Ascending aorta (tissue), 2 donors: ENCODE results near the gene ADAM19. TPM values are rescaled to one million over a fixed set of nuclear protein-coding genes. Genes with fewer than 3 reads are reported as not detected.

Experiments used
- DNase-seq, 2 donors: peaks; one replicate each; pipeline ENCODE4 v3.0.0-alpha.2; 2019; ENCODE audit warnings: low spot score in 2 of 2
- H3K27ac ChIP-seq, 2 donors: fragments of 200-600 bp; sonication (generic); one replicate each; pipeline ENCODE4 v1.5.1; 2016 to 2017; ENCODE audit warnings: mild to moderate bottlenecking in 1 of 2
- H3K27me3 ChIP-seq: fragments of 200-600 bp; sonication (generic); one replicate; pipeline ENCODE4 v1.5.1; 2017
- H3K36me3 ChIP-seq, 2 donors: fragments of 200-600 bp; sonication (generic); one replicate each; pipeline ENCODE4 v1.5.1; 2016
- H3K4me1 ChIP-seq, 2 donors: fragments of 200-600 bp; sonication (generic); one replicate each; pipeline ENCODE4 v1.5.1; 2016 to 2017; ENCODE audit warnings: mild to moderate bottlenecking in 1 of 2
- H3K4me3 ChIP-seq, 2 donors: fragments of 200-600 bp; sonication (generic); one replicate each; pipeline ENCODE4 v1.5.1; 2016 to 2017; ENCODE audit warnings: mild to moderate bottlenecking in 1 of 2
- H3K9me3 ChIP-seq, 2 donors: fragments of 200-600 bp; sonication (generic); one replicate each; pipeline ENCODE4 v1.5.1; 2016
- CTCF ChIP-seq, 3 experiments: fragments of 200-600 bp in 2 of 3; fragments of 450-650 bp in 1 of 3; sonication (generic) in 2 of 3; IDR thresholded peaks; one replicate each; pipeline ENCODE4 v1.5.1; 2016 to 2019; ENCODE audit warnings: antibody characterized with exemption in 3 of 3, mild to moderate bottlenecking in 1 of 3, moderate library complexity in 1 of 3
- intact Hi-C: fragments of 100-400 bp; cut with DNase I; formaldehyde crosslinking; loops from one replicate; pipeline ENCODE4 v1.15.1; 2023
- total RNA-seq: library from RNA; depleted of rRNA; stranded (reverse); fragments of >200 nt; gene quantifications from one replicate; pipeline ENCODE4 v1.1.0, GENCODE V29; 2016

Gene ADAM19
- total RNA-seq, 1 donor from 2014 or later = 11.7 TPM

GRCh38 chr5:157538311-157538710 lies 37.3 kb downstream of the ADAM19 start:
- no peak overlapping the region for H3K4me3 ChIP-seq
- H3K4me1 ChIP-seq = peaks cover 8 to 23% of the 10 kb centered on the region in 2 donors
- intact Hi-C loops = no loop called here
- H3K27me3 ChIP-seq = no peaks in the 10 kb centered on the region
- peaks cover 0 to 9% of the 10 kb centered on the region in 2 donors for H3K36me3 ChIP-seq
- TF ChIP-seq CTCF (IDR thresholded peaks at IDR 0.05) = no peak
- no peaks in the 10 kb centered on the region for H3K9me3 ChIP-seq
- H3K27ac ChIP-seq = no peak overlapping the region
- DNase-seq = no peak

- H3K27ac ChIP-seq = peak overlapping the region; percentile 8 to 78
- H3K4me1 ChIP-seq = peaks cover 3 to 5% of the 10 kb centered on the region in 2 donors
- TF ChIP-seq CTCF (IDR thresholded peaks at IDR 0.05) = no peak
- no peaks in the 10 kb centered on the region for H3K9me3 ChIP-seq
- DNase-seq = peak; percentile 14 to 81
- intact Hi-C loops = no loop called here
- no peak overlapping the region for H3K4me3 ChIP-seq
- H3K27me3 ChIP-seq = no peaks in the 10 kb centered on the region
- peaks cover 0 to 9% of the 10 kb centered on the region in 2 donors for H3K36me3 ChIP-seq
Measured at GRCh38 chr5:157535042-157535865, 40.3 kb downstream of the ADAM19 start.

GRCh38 chr5:157533011-157533481 lies 42.5 kb downstream of the ADAM19 start:
- no peak for TF ChIP-seq CTCF (IDR thresholded peaks at IDR 0.05)
- Histone ChIP-seq H3K36me3 (peaks cover 3 to 9% of the 10 kb centered on the region in 2 donors), H3K27ac (no peak overlapping the region), H3K9me3 (no peaks in the 10 kb centered on the region), H3K27me3 (no peaks in the 10 kb centered on the region), H3K4me1 (peaks cover 0 to 5% of the 10 kb centered on the region in 2 donors), H3K4me3 (no peak overlapping the region)
- intact Hi-C loops = no loop called here
- no peak for DNase-seq

GRCh38 chr5:157532022-157532421 lies 43.6 kb downstream of the ADAM19 start:
- Histone ChIP-seq H3K27me3 (no peaks in the 10 kb centered on the region), H3K36me3 (peaks cover 3 to 9% of the 10 kb centered on the region in 2 donors), H3K4me1 (peaks cover 0 to 5% of the 10 kb centered on the region in 2 donors), H3K4me3 (no peak overlapping the region), H3K9me3 (no peaks in the 10 kb centered on the region), H3K27ac (no peak overlapping the region)
- intact Hi-C loops = no loop called here
- DNase-seq = no peak
- no peak for TF ChIP-seq CTCF (IDR thresholded peaks at IDR 0.05)

- TF ChIP-seq CTCF (IDR thresholded peaks at IDR 0.05) = no peak
Measured at GRCh38 chr5:157530226-157530972, 45.2 kb downstream of the ADAM19 start.

More at GRCh38 chr5:157530226-157530972, 45.2 kb downstream of the ADAM19 start:
- DNase-seq = no peak
- Histone ChIP-seq H3K27me3 (no peaks in the 10 kb centered on the region), H3K27ac (no peak overlapping the region), H3K4me3 (no peak overlapping the region), H3K9me3 (no peaks in the 10 kb centered on the region), H3K36me3 (peaks cover 0 to 3% of the 10 kb centered on the region in 2 donors), H3K4me1 (peaks cover 0 to under 1% of the 10 kb centered on the region in 2 donors)
- intact Hi-C loops = no loop called here
